GM18508 (cell line): Measurements from ENCODE around the gene SHISA8.
"Not testable (repeated sequence)": the region's sequence is repeated elsewhere in the genome, so short reads cannot be mapped to it uniquely, and the experiment has no call there.

Source experiments
- ATAC-seq: cut with Tn5 transposase; IDR thresholded peaks from one replicate; pipeline ENCODE4 v1.9.1; 2021; ENCODE audit warnings: moderate number of reproducible peaks; ENCODE audit not compliant: insufficient read depth, unreplicated experiment

The SHISA8 gene

GRCh38 chr22:41902016-41902415 lies 12.9 kb downstream of the SHISA8 start:
- no peak for ATAC-seq

GRCh38 chr22:41900652-41901312 lies 14.1 kb downstream of the SHISA8 start:
- no peak for ATAC-seq

- no peak for ATAC-seq
These were observed 14.8 kb downstream of the SHISA8 start for GRCh38 chr22:41899992-41900651.

- no peak for ATAC-seq
These were observed 15.8 kb downstream of the SHISA8 start for GRCh38 chr22:41899110-41899509.

GRCh38 chr22:41898645-41899044 lies 16.2 kb downstream of the SHISA8 start:
- ATAC-seq, result no peak

- ATAC-seq, result no peak
These were observed 21.1 kb downstream of the SHISA8 start for GRCh38 chr22:41893591-41894375.

- no peak for ATAC-seq
These were observed 22.2 kb downstream of the SHISA8 start for GRCh38 chr22:41892721-41893120.

- no peak for ATAC-seq
These were observed 23.5 kb downstream of the SHISA8 start for GRCh38 chr22:41891407-41891806.

GRCh38 chr22:41888627-41889200 lies 26.2 kb downstream of the SHISA8 start:
- ATAC-seq, result no peak

GRCh38 chr22:41885516-41885915 lies 29.4 kb downstream of the SHISA8 start:
- no peak for ATAC-seq

GRCh38 chr22:41885116-41885515 lies 29.8 kb downstream of the SHISA8 start:
- ATAC-seq, result no peak

GRCh38 chr22:41883400-41883799 lies 31.5 kb downstream of the SHISA8 start:
- ATAC-seq, result no peak

- ATAC-seq, result no peak
These were observed 34.2 kb downstream of the SHISA8 start for GRCh38 chr22:41880653-41881052.

- no peak for ATAC-seq
These were observed 38.2 kb downstream of the SHISA8 start for GRCh38 chr22:41876675-41877074.

- ATAC-seq, result no peak
These were observed 38.6 kb downstream of the SHISA8 start for GRCh38 chr22:41876275-41876674.

GRCh38 chr22:41875531-41876270 lies 39.2 kb downstream of the SHISA8 start:
- no peak for ATAC-seq

- ATAC-seq, result no peak
These were observed 40.8 kb downstream of the SHISA8 start for GRCh38 chr22:41874090-41874489.

GRCh38 chr22:41873391-41873790 lies 41.5 kb downstream of the SHISA8 start:
- no peak for ATAC-seq

- ATAC-seq, result no peak
These were observed 44.1 kb downstream of the SHISA8 start for GRCh38 chr22:41870786-41871185.

GRCh38 chr22:41870081-41870480 lies 44.8 kb downstream of the SHISA8 start:
- ATAC-seq, result not testable (repeated sequence)
